HG02943 (cell line): ENCODE results near the gene CTSC.
"Not testable (repeated sequence)": the region's sequence is repeated elsewhere in the genome, so short reads cannot be mapped to it uniquely, and the experiment has no call there.

ENCODE experiments used
- ATAC-seq: cut with Tn5 transposase; IDR thresholded peaks from one replicate; pipeline ENCODE4 v1.9.1; 2021; ENCODE audit warnings: mild to moderate bottlenecking, low read depth, moderate library complexity; ENCODE audit not compliant: unreplicated experiment

CTSC gene

GRCh38 chr11:88292171-88292843, 45.2 kb downstream of the CTSC start:
- ATAC-seq: no peak

- no peak for ATAC-seq
Measured at GRCh38 chr11:88288560-88288959, 49.0 kb downstream of the CTSC start.

- ATAC-seq: no peak
Measured at GRCh38 chr11:88284336-88285050, 53.0 kb downstream of the CTSC start.

GRCh38 chr11:88282747-88283515, 54.6 kb downstream of the CTSC start:
- no peak for ATAC-seq

GRCh38 chr11:88281317-88281712, 56.2 kb downstream of the CTSC start:
- ATAC-seq: no peak

- no peak for ATAC-seq
Measured at GRCh38 chr11:88280673-88281316, 56.7 kb downstream of the CTSC start.

- ATAC-seq: no peak
Measured at GRCh38 chr11:88277349-88277915, 60.1 kb downstream of the CTSC start.

- ATAC-seq: no peak
Measured at GRCh38 chr11:88275636-88276035, 61.9 kb downstream of the CTSC start.

GRCh38 chr11:88266919-88267318, 70.6 kb downstream of the CTSC start:
- no peak for ATAC-seq

GRCh38 chr11:88266157-88266556, 71.4 kb downstream of the CTSC start:
- no peak for ATAC-seq

GRCh38 chr11:88259431-88259830, 78.1 kb downstream of the CTSC start:
- no peak for ATAC-seq

- no peak for ATAC-seq
Measured at GRCh38 chr11:88252208-88252607, 85.3 kb downstream of the CTSC start.

GRCh38 chr11:88250566-88251242, 86.8 kb downstream of the CTSC start:
- ATAC-seq: no peak

GRCh38 chr11:88249706-88250105, 87.8 kb downstream of the CTSC start:
- no peak for ATAC-seq

GRCh38 chr11:88246696-88247095, 90.8 kb downstream of the CTSC start:
- no peak for ATAC-seq

- not testable (repeated sequence) for ATAC-seq
Measured at GRCh38 chr11:88245576-88245975, 92.0 kb downstream of the CTSC start.
